Upper lobe of left lung (tissue), 4 donors: ENCODE measurements around the gene BFAR.

ENCODE experiments used
- CTCF ChIP-seq, 6 experiments: fragments of 450-650 bp in 4 of 6; fragments of 200-600 bp in 2 of 6; sonication (generic) in 2 of 6; IDR thresholded peaks; one replicate each; pipeline ENCODE4 v1.5.1; 2016 to 2019; ENCODE audit warnings: antibody characterized with exemption in 6 of 6
- EP300 ChIP-seq, 4 donors: sonication (generic); formaldehyde crosslinking; IDR thresholded peaks; one replicate each; pipeline ENCODE4 v1.5.1; 2017; ENCODE audit warnings: antibody characterized with exemption in 4 of 4, control low read depth in 2 of 4
- POLR2A ChIP-seq, 4 donors: fragments of 450-650 bp; IDR thresholded peaks; one replicate each; pipeline ENCODE4 v1.5.1; 2016 to 2017; ENCODE audit warnings: antibody characterized with exemption in 4 of 4, mild to moderate bottlenecking in 2 of 4
- POLR2AphosphoS5 ChIP-seq, 2 donors: sonication (generic); formaldehyde crosslinking; IDR thresholded peaks; one replicate each; pipeline ENCODE4 v1.5.1; 2017; ENCODE audit warnings: antibody characterized with exemption in 2 of 2

GRCh38 chr16:14658063-14658462 is 25.3 kb downstream of the BFAR start:
- TF ChIP-seq CTCF (IDR thresholded peaks at IDR 0.05): no peak
- peak in 2 of 4 donors; percentile 57 to 82 for TF ChIP-seq EP300 (IDR thresholded peaks at IDR 0.05)
- TF ChIP-seq POLR2A (IDR thresholded peaks at IDR 0.05): peak in 2 of 4 donors; percentile 31 to 50
- TF ChIP-seq POLR2AphosphoS5 (IDR thresholded peaks at IDR 0.05): peak in 1 of 2 donors; percentile 57
